H1 (cell line): ENCODE results near the gene ISOC2. TPM values are rescaled to one million over a fixed set of nuclear protein-coding genes. Genes with fewer than 3 reads are reported as not detected.

ENCODE experiments used
- CTCF ChIA-PET: fragments of 300-600 bp; sonication (Branson Sonifier 250); formaldehyde crosslinking; loops from one replicate; lab custom pipeline; 2021; ENCODE audit not compliant: partially characterized antibody; lab: Charles Lee
- POLR2A ChIA-PET: fragments of 300-600 bp; sonication (Branson Sonifier 250); formaldehyde crosslinking; loops from one replicate; lab custom pipeline; 2021; ENCODE audit warnings: inconsistent platforms; ENCODE audit not compliant: partially characterized antibody; lab: Charles Lee
- DNase-seq, 2 experiments: peaks; one replicate each; pipeline versions ENCODE4 v3.0.0 to v3.0.0-alpha.2; 2010 to 2022; ENCODE audit warnings: low spot score in 2 of 2, low read depth in 1 of 2, mixed read lengths in 1 of 2
- FAIRE-seq: peaks from 2 replicates; lab custom pipeline; 2011; peaks lifted over from hg19 to GRCh38; lab: Jason Lieb, UNC
- H2AFZ ChIP-seq: 2 replicates; pipeline ENCODE4 v1.8.1; 2012; ENCODE audit warnings: low read length, inconsistent platforms
- H2AK5ac ChIP-seq: 2 replicates; pipeline ENCODE4 v1.6.1; 2013; ENCODE audit warnings: low read depth, low read length
- H2BK120ac ChIP-seq: replicated peaks from 2 replicates; pipeline ENCODE3; 2013; ENCODE audit warnings: low read depth, low read length, inconsistent platforms
- H2BK12ac ChIP-seq: 2 replicates; pipeline ENCODE4 v1.6.1; 2013; ENCODE audit warnings: low read depth, low read length
- H2BK15ac ChIP-seq: 2 replicates; pipeline ENCODE4 v1.6.1; 2013; ENCODE audit warnings: low read length
- H2BK20ac ChIP-seq: 2 replicates; pipeline ENCODE4 v1.6.1; 2013; ENCODE audit warnings: low read length
- H2BK5ac ChIP-seq: 2 replicates; pipeline ENCODE4 v1.6.1; 2013; ENCODE audit warnings: low read depth, low read length
- H3K14ac ChIP-seq: 2 replicates; pipeline ENCODE4 v1.6.1; 2013; ENCODE audit warnings: inconsistent platforms; ENCODE audit not compliant: insufficient read length
- H3K18ac ChIP-seq: 2 replicates; pipeline ENCODE4 v1.6.1; 2013; ENCODE audit warnings: low read length; ENCODE audit errors: extremely low read depth
- H3K23ac ChIP-seq: 2 replicates; pipeline ENCODE4 v1.6.1; 2013; ENCODE audit warnings: inconsistent platforms; ENCODE audit not compliant: insufficient read length
- H3K23me2 ChIP-seq: 2 replicates; pipeline ENCODE4 v1.6.1; 2013; ENCODE audit warnings: low read depth, low read length
- H3K27ac ChIP-seq: 2 replicates; pipeline ENCODE4 v1.6.1; 2011; ENCODE audit warnings: low read depth, low read length, inconsistent platforms
- H3K27me3 ChIP-seq, 4 experiments: replicated peaks in 1 of 4; 1 replicate in 1 of 4; 2 replicates in 3 of 4; pipeline versions ENCODE4 v1.6.1 to v1.8.1; 2011 to 2013; ENCODE audit warnings: low read length in 3 of 4, mild to moderate bottlenecking in 3 of 4, inconsistent platforms in 2 of 4, mixed read lengths in 2 of 4, moderate library complexity in 1 of 4; ENCODE audit not compliant: control insufficient read depth in 3 of 4, insufficient read depth in 3 of 4; ENCODE audit errors: extremely low read depth in 1 of 4
- H3K36me3 ChIP-seq, 4 experiments: 2 replicates each; pipeline versions ENCODE4 v1.6.1 to v1.8.1; 2011 to 2013; ENCODE audit warnings: mild to moderate bottlenecking in 4 of 4, low read length in 3 of 4, moderate library complexity in 2 of 4, control low read depth in 1 of 4, inconsistent platforms in 1 of 4; ENCODE audit not compliant: insufficient read depth in 4 of 4, control insufficient read depth in 2 of 4
- H3K4ac ChIP-seq: replicated peaks from 2 replicates; pipeline ENCODE3; 2013; ENCODE audit warnings: low read length, low read depth, mixed read lengths, inconsistent platforms; ENCODE audit not compliant: insufficient read length
- H3K4me1 ChIP-seq, 4 experiments: replicated peaks in 1 of 4; 1 replicate in 1 of 4; 2 replicates in 3 of 4; pipeline versions ENCODE4 v1.6.1 to v1.8.1; 2011 to 2013; ENCODE audit warnings: low read length in 3 of 4, inconsistent platforms in 2 of 4, mixed read lengths in 1 of 4; ENCODE audit not compliant: insufficient read depth in 4 of 4, control insufficient read depth in 3 of 4
- H3K4me2 ChIP-seq, 2 experiments: 2 replicates each; pipeline versions ENCODE4 v1.6.1 to v1.8.1; 2011 to 2013; ENCODE audit warnings: low read depth in 2 of 2, low read length in 2 of 2, control low read depth in 1 of 2, inconsistent platforms in 1 of 2, mild to moderate bottlenecking in 1 of 2; ENCODE audit not compliant: insufficient read depth in 1 of 2
- H3K4me3 ChIP-seq, 4 experiments: fragments of 200-600, 300-600 bp in 1 of 4; sonication (generic), shearing (Covaris generic), sonication (Bioruptor Twin) in 1 of 4; 2 replicates each; pipeline versions ENCODE4 v1.5.1 to v1.8.1; 2011 to 2016; ENCODE audit warnings: low read length in 4 of 4, low read depth in 3 of 4, control low read depth in 2 of 4, inconsistent platforms in 2 of 4, mild to moderate bottlenecking in 2 of 4, mixed read lengths in 1 of 4, moderate library complexity in 1 of 4; ENCODE audit not compliant: insufficient read depth in 2 of 4; ENCODE audit errors: extremely low read depth in 1 of 4
- H3K56ac ChIP-seq: replicated peaks from 2 replicates; pipeline ENCODE3; 2013; ENCODE audit warnings: low read depth, mild to moderate bottlenecking, mixed read lengths, low read length, inconsistent platforms; ENCODE audit not compliant: insufficient read length
- H3K79me1 ChIP-seq: 2 replicates; pipeline ENCODE4 v1.6.1; 2013; ENCODE audit warnings: low read depth, low read length, control low read depth
- H3K79me2 ChIP-seq, 2 experiments: 2 replicates each; pipeline versions ENCODE4 v1.6.1 to v1.8.1; 2012 to 2013; ENCODE audit warnings: low read length in 2 of 2, mild to moderate bottlenecking in 2 of 2, inconsistent platforms in 1 of 2; ENCODE audit not compliant: insufficient read depth in 2 of 2, control insufficient read depth in 1 of 2
- H3K9ac ChIP-seq, 4 experiments: replicated peaks in 1 of 4; 1 replicate in 1 of 4; 2 replicates in 3 of 4; pipeline versions ENCODE4 v1.6.1 to v1.8.1; 2011 to 2013; ENCODE audit warnings: low read depth in 3 of 4, low read length in 3 of 4, control low read depth in 2 of 4, mild to moderate bottlenecking in 2 of 4, moderate library complexity in 2 of 4, inconsistent platforms in 1 of 4; ENCODE audit errors: extremely low read depth in 1 of 4
- H3K9me3 ChIP-seq, 2 experiments: 2 replicates each; pipeline versions ENCODE4 v1.6.1 to v1.8.1; 2012 to 2013; ENCODE audit warnings: mild to moderate bottlenecking in 2 of 2, moderate library complexity in 2 of 2, control low read depth in 1 of 2, inconsistent platforms in 1 of 2, low read depth in 1 of 2, low read length in 1 of 2, mixed read lengths in 1 of 2; ENCODE audit not compliant: insufficient read depth in 2 of 2
- H4K20me1 ChIP-seq, 2 experiments: replicated peaks in 1 of 2; 2 replicates each; pipeline versions ENCODE3 to v1.8.1; 2011 to 2013; ENCODE audit warnings: inconsistent platforms in 2 of 2, low read length in 2 of 2, mild to moderate bottlenecking in 1 of 2; ENCODE audit not compliant: insufficient read depth in 2 of 2, control insufficient read depth in 1 of 2
- H4K5ac ChIP-seq: 2 replicates; pipeline ENCODE4 v1.6.1; 2013; ENCODE audit warnings: low read length, low read depth, mixed read lengths, inconsistent platforms; ENCODE audit not compliant: insufficient read length
- H4K8ac ChIP-seq: 2 replicates; pipeline ENCODE4 v1.8.0; 2013; ENCODE audit warnings: mild to moderate bottlenecking, moderate library complexity, low read length, inconsistent platforms; ENCODE audit not compliant: insufficient read depth; ENCODE audit errors: extremely low read depth
- H4K91ac ChIP-seq: replicated peaks from 2 replicates; pipeline ENCODE3; 2013; ENCODE audit warnings: low read length, mixed read lengths, inconsistent platforms; ENCODE audit not compliant: insufficient read length
- MAX ChIP-seq: IDR thresholded peaks from 2 replicates; pipeline ENCODE4 v1.6.1; 2012; ENCODE audit warnings: inconsistent platforms
- POLR2AphosphoS5 ChIP-seq: IDR thresholded peaks from 2 replicates; pipeline ENCODE4 v1.6.1; 2011; ENCODE audit warnings: low read depth, low read length
- RBBP5 ChIP-seq: IDR thresholded peaks from 2 replicates; pipeline ENCODE4 v1.7.1; 2012; ENCODE audit warnings: low read depth, mild to moderate bottlenecking, inconsistent platforms, low read length, moderate library complexity, borderline replicate concordance
- SP4 ChIP-seq: IDR thresholded peaks from 2 replicates; pipeline ENCODE4 v1.6.1; 2012; ENCODE audit warnings: low read length, inconsistent platforms
- TAF1 ChIP-seq: IDR thresholded peaks from 2 replicates; pipeline ENCODE4 v1.6.1; 2011; ENCODE audit warnings: mild to moderate bottlenecking, low read depth, low read length
- WGBS, 2 experiments: shearing (Covaris generic) in 1 of 2; methylation state at CpG; one replicate each; pipeline versions ENCODE4 v1.1.6 to v1.1.7; 2013 to 2015; ENCODE audit warnings: low lambda C conversion rate in 2 of 2, mixed read lengths in 2 of 2, inconsistent platforms in 1 of 2, low coverage in 1 of 2, missing lambda C conversion rate in 1 of 2; ENCODE audit not compliant: insufficient replicate concordance in 2 of 2, insufficient coverage in 1 of 2, insufficient read length in 1 of 2; ENCODE audit errors: extremely low coverage in 1 of 2, missing lambda C conversion rate in 1 of 2; 5-methylcytosine and 5-hydroxymethylcytosine counted together
- polyA plus RNA-seq, 7 experiments: library from polyadenylated mRNA; depleted of rRNA in 3 of 7; stranded (reverse) in 5 of 7; unstranded in 2 of 7; fragments of >200 nt in 5 of 7; fragments of 200-250 nt in 2 of 7; gene quantifications; 1 replicate in 5 of 7; 2 replicates in 1 of 7; 4 replicates in 1 of 7; pipeline versions ENCODE4 v1.2.1 to v1.2.3, GENCODE V29; 2011 to 2013; ENCODE audit warnings: missing spikeins in 2 of 7, mixed read lengths in 2 of 7
- total RNA-seq: library from RNA; stranded (reverse); fragmentation: NEBNext Ultra II Directional; extraction: Animal tissue kit (Norgen Biotek cat#: 25700); gene quantifications from 2 replicates; pipeline ENCODE4 v1.2.1, GENCODE V29; 2021

The ISOC2 gene
- total and polyA plus RNA-seq, 2 of the 8 experiments (the other 6 are each of a cell fraction or from before 2014, with no cell fraction given) = 96.9 to 152 TPM

- DNase-seq = no peak
- Histone ChIP-seq H4K91ac (no peak overlapping the region), H3K4me1 (no peaks in the 10 kb centered on the region), H4K20me1 (no peaks in the 10 kb centered on the region), H3K36me3 (no peaks in the 10 kb centered on the region), H3K27ac (no peak overlapping the region), H3K4ac (no peak overlapping the region), H4K5ac (no peak overlapping the region), H3K4me2 (no peak overlapping the region), H3K23me2 (no peaks in the 10 kb centered on the region), H3K14ac (no peak overlapping the region), H3K27me3 (peaks cover 0 to 9% (median under 1%) of the 10 kb centered on the region in 4 experiments; a peak in 1 of 7 replicates), H3K79me2 (no peaks in the 10 kb centered on the region), H2BK120ac (no peak overlapping the region), H3K9ac (no peak overlapping the region), H2AK5ac (0 out of 2 replicates have a peak overlapping the region, but pooled peaks have one; percentile 25), H3K4me3 (no peak overlapping the region), H2BK20ac (no peak overlapping the region), H3K9me3 (no peaks in the 10 kb centered on the region; a peak in 1 of 4 replicates), H2BK15ac (no peak overlapping the region), H3K18ac (no peak overlapping the region), H2AFZ (no peak overlapping the region), H2BK5ac (no peak overlapping the region), H4K8ac (no peak overlapping the region), H2BK12ac (no peak overlapping the region), H3K56ac (no peak overlapping the region), H3K23ac (no peak overlapping the region), H3K79me1 (no peaks in the 10 kb centered on the region)
- POLR2A ChIA-PET = interaction anchor here (34.6 kb wide), 1 partner anchor 29 kb away, joined by 874 read pairs; the partner anchor contains the start of genes RPL28, TMEM238 and UBE2S
- CTCF ChIA-PET = interaction anchor here (1.0 kb wide), 1 partner anchor 131 kb away, joined by 4 read pairs; no protein-coding TSS in a partner anchor
- no peak for FAIRE-seq
- TF ChIP-seq SP4 (no peak), MAX (no peak), RBBP5 (no peak), TAF1 (no peak), POLR2AphosphoS5 (no peak)
- 85% methylated on average over 13 of the region's 13 CpGs; no CpG with 5 or more reads in 1 of the 2 experiments for WGBS, 2 experiments
Observed at GRCh38 chr19:55423225-55424005, 38.0 kb downstream of the ISOC2 start.
